K562 (cell line): Measurements from ENCODE around the gene ASIC1.
"Not testable (repeated sequence)": the region's sequence is repeated elsewhere in the genome, so short reads cannot be mapped to it uniquely, and the experiment has no call there.

Source experiments
- FOS ChIP-seq: IDR thresholded peaks from 3 replicates; pipeline ENCODE4 v1.6.1; 2011; ENCODE audit not compliant: insufficient read length; ENCODE audit errors: extremely low read depth
- IRF2 ChIP-seq: sonication (generic); formaldehyde crosslinking; IDR thresholded peaks from 2 replicates; pipeline ENCODE4 v1.8.1; 2022; ENCODE audit warnings: mild to moderate bottlenecking, missing genetic modification reagents
- POLR2AphosphoS5 ChIP-seq: IDR thresholded peaks from 2 replicates; pipeline ENCODE4 v1.6.1; 2011; ENCODE audit warnings: mild to moderate bottlenecking, low read depth, low read length, moderate library complexity; ENCODE audit not compliant: control insufficient read depth, insufficient read depth

DNA sequence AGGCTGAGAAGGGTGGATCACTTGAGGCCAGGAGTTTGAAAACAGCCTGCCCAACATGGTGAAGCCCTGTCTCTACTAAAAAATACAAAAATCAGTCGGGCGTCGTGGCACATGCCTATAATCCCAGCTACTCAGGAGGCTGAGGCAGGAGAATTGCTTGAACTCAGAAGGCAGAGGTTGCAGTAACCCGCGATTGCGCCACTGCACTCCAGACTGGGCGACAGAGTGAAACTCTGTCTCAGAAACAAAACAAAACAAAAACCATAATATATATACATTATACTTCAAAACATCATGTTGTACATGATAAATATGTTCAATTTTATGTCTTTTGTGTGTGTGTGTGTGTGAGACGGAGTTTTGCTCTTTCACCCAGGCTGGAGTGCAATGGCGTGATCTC, 26.9 kb upstream of the ASIC1 start:
- TF ChIP-seq POLR2AphosphoS5, IRF2, FOS: not testable (repeated sequence)
